GM23338 (cell line): Measurements from ENCODE around the gene PAPPA. TPM values are rescaled to one million over a fixed set of nuclear protein-coding genes. Genes with fewer than 3 reads are reported as not detected.

Source experiments
- ATAC-seq: fragments of 200-7000 bp; cut with Tn5 transposase; 3 replicates; pipeline ENCODE4 v1.9.1; 2020
- DNase-seq: peaks from one replicate; pipeline ENCODE4 v3.0.0-alpha.2; 2015; ENCODE audit warnings: low spot score
- H2AFZ ChIP-seq: fragments of 200-600 bp; sonication (generic); 2 replicates; pipeline ENCODE4 v1.8.0; 2016; ENCODE audit warnings: antibody characterized with exemption, mild to moderate bottlenecking, moderate library complexity
- H3F3A ChIP-seq: fragments of 200-600 bp; sonication (generic); replicated peaks from 2 replicates; pipeline ENCODE4 v1.8.0; 2017; ENCODE audit warnings: antibody characterized with exemption, mixed run types, low read depth
- H3K27ac ChIP-seq: fragments of 200-600 bp; sonication (generic); 2 replicates; pipeline ENCODE4 v1.6.1; 2016; ENCODE audit warnings: low read depth
- H3K27me3 ChIP-seq: fragments of 200-600 bp; sonication (generic); 2 replicates; pipeline ENCODE4 v1.8.0; 2016; ENCODE audit warnings: mild to moderate bottlenecking, mixed run types, moderate library complexity; ENCODE audit not compliant: insufficient read depth
- H3K36me3 ChIP-seq: fragments of 200-600 bp; sonication (generic); 2 replicates; pipeline ENCODE4 v1.8.0; 2016; ENCODE audit warnings: mild to moderate bottlenecking; ENCODE audit not compliant: insufficient read depth
- H3K4me1 ChIP-seq: fragments of 200-600 bp; sonication (generic); 2 replicates; pipeline ENCODE4 v1.8.0; 2016; ENCODE audit warnings: mild to moderate bottlenecking, moderate library complexity; ENCODE audit not compliant: insufficient read depth
- H3K4me2 ChIP-seq: fragments of 200-600 bp; sonication (generic); 2 replicates; pipeline ENCODE4 v1.7.1; 2017; ENCODE audit warnings: mixed run types
- H3K4me3 ChIP-seq: fragments of 200-600 bp; sonication (generic); 2 replicates; pipeline ENCODE4 v1.6.1; 2016; ENCODE audit warnings: mixed run types
- H3K79me2 ChIP-seq: fragments of 200-600 bp; sonication (generic); replicated peaks from 2 replicates; pipeline ENCODE4 v1.8.0; 2017; ENCODE audit warnings: mild to moderate bottlenecking; ENCODE audit not compliant: insufficient read depth
- H3K9me2 ChIP-seq: fragments of 200-600 bp; sonication (generic); 2 replicates; pipeline ENCODE4 v1.8.0; 2017; ENCODE audit not compliant: insufficient read depth
- H4K20me1 ChIP-seq: fragments of 200-600 bp; sonication (generic); replicated peaks from 2 replicates; pipeline ENCODE4 v1.8.0; 2017; ENCODE audit warnings: mild to moderate bottlenecking; ENCODE audit not compliant: insufficient read depth
- H3K27ac Mint-ChIP-seq: 2 replicates; pipeline ENCODE4 v1.8.0; 2020; ENCODE audit warnings: inconsistent platforms, mild to moderate bottlenecking, moderate library complexity, mixed read lengths
- H3K27me3 Mint-ChIP-seq: 3 replicates; pipeline ENCODE4 v1.8.0; 2022; ENCODE audit warnings: low read depth, mild to moderate bottlenecking, moderate library complexity, mixed read lengths, inconsistent platforms; ENCODE audit not compliant: insufficient read depth, poor library complexity
- H3K36me3 Mint-ChIP-seq: 3 replicates; pipeline ENCODE4 v1.8.0; 2021; ENCODE audit warnings: low read depth, mild to moderate bottlenecking, inconsistent platforms, moderate library complexity, mixed read lengths
- H3K4me1 Mint-ChIP-seq: 3 replicates; pipeline ENCODE4 v1.8.0; 2020; ENCODE audit warnings: mild to moderate bottlenecking, inconsistent platforms, mixed read lengths
- H3K4me3 Mint-ChIP-seq: 3 replicates; pipeline ENCODE4 v1.8.0; 2021; ENCODE audit warnings: moderate library complexity, mild to moderate bottlenecking, inconsistent platforms, mixed read lengths
- H3K9me3 Mint-ChIP-seq: 3 replicates; pipeline ENCODE4 v1.8.0; 2020; ENCODE audit warnings: moderate library complexity, mild to moderate bottlenecking, inconsistent platforms, mixed read lengths
- CREB1 ChIP-seq: fragments of 250-450 bp; sonication (Bioruptor Pico); IDR thresholded peaks from 2 replicates; pipeline ENCODE4 v1.5.0; 2020; ENCODE audit warnings: low read depth, mild to moderate bottlenecking, moderate library complexity
- CTCF ChIP-seq, 2 experiments: fragments of 200-600 bp in 1 of 2; sonication (generic) in 1 of 2; conservative IDR thresholded peaks; 2 replicates each; pipeline versions ENCODE4 v1.5.1 to v1.6.1; 2016 to 2017; ENCODE audit warnings: antibody characterized with exemption in 2 of 2, low read depth in 2 of 2, mild to moderate bottlenecking in 2 of 2, moderate library complexity in 1 of 2
- EZH2 ChIP-seq: fragments of 200-600 bp; sonication (generic); IDR thresholded peaks from one replicate; pipeline ENCODE4 v1.8.0; 2017; ENCODE audit warnings: antibody characterized with exemption, mild to moderate bottlenecking, low read depth; ENCODE audit not compliant: unreplicated experiment
- EZH2phosphoT487 ChIP-seq: fragments of 200-600 bp; sonication (generic); IDR thresholded peaks from one replicate; pipeline ENCODE4 v1.8.1; 2018; ENCODE audit warnings: antibody characterized with exemption; ENCODE audit not compliant: unreplicated experiment
- JUNB ChIP-seq: IDR thresholded peaks from one replicate; pipeline ENCODE4 v1.6.1; 2016; ENCODE audit warnings: antibody characterized with exemption; ENCODE audit not compliant: unreplicated experiment
- NANOG ChIP-seq: IDR thresholded peaks from 2 replicates; pipeline ENCODE4 v1.6.1; 2016; ENCODE audit warnings: antibody characterized with exemption, borderline replicate concordance
- POLR2AphosphoS5 ChIP-seq: IDR thresholded peaks from 2 replicates; pipeline ENCODE4 v1.6.1; 2016; ENCODE audit warnings: antibody characterized with exemption, low read depth
- REST ChIP-seq: IDR thresholded peaks from one replicate; pipeline ENCODE4 v1.6.1; 2018; ENCODE audit warnings: antibody characterized with exemption; ENCODE audit not compliant: unreplicated experiment
- STAT1 ChIP-seq: IDR thresholded peaks from one replicate; pipeline ENCODE4 v1.6.1; 2016; ENCODE audit warnings: antibody characterized with exemption; ENCODE audit not compliant: unreplicated experiment
- ZNF114 ChIP-seq: fragments of 250-450 bp; sonication (Bioruptor Pico); IDR thresholded peaks from 2 replicates; pipeline ENCODE4 v1.5.0; 2020; ENCODE audit warnings: mild to moderate bottlenecking, moderate library complexity
- ZNF331 ChIP-seq: fragments of 250-450 bp; sonication (Bioruptor Pico); IDR thresholded peaks from 2 replicates; pipeline ENCODE4 v1.5.0; 2020; ENCODE audit warnings: low read depth, mild to moderate bottlenecking, moderate library complexity
- polyA plus RNA-seq: library from polyadenylated mRNA; unstranded; fragments of >200 nt; fragmentation: Nextera tagmentation; extraction: Ambion mirVana; gene quantifications from 2 replicates; pipeline ENCODE4 v1.2.1, GENCODE V29; 2016
- total RNA-seq: library from RNA; depleted of rRNA; stranded (reverse); fragments of >200 nt; shearing (Covaris generic); gene quantifications from 2 replicates; pipeline ENCODE4 v1.2.3, GENCODE V29; 2014
- TF ChIP-seq, protein P1 (sequence below): IDR thresholded peaks from 2 replicates; pipeline ENCODE4 v1.6.1; 2016; ENCODE audit warnings: antibody characterized with exemption
- TF ChIP-seq, protein P2 (sequence below): fragments of 250-450 bp; sonication (Bioruptor Pico); IDR thresholded peaks from 2 replicates; pipeline ENCODE4 v1.5.0; 2020; ENCODE audit warnings: mild to moderate bottlenecking, moderate library complexity

PAPPA gene
- total and polyA plus RNA-seq, 2 experiments from 2014 or later: 0.38 to 0.66 TPM

- Histone ChIP-seq H3K4me1 (no peaks in the 10 kb centered on the region), H3K9me2 (peaks cover 3% of the 10 kb centered on the region; the same call in 1 of the 2 replicates), H3K27ac (no peak overlapping the region), H3K4me3 (no peak overlapping the region), H3F3A (no peaks in the 10 kb centered on the region), H3K27me3 (peaks cover 6% of the 10 kb centered on the region; the same call in 1 of the 2 replicates), H3K4me2 (no peak overlapping the region), H4K20me1 (no peaks in the 10 kb centered on the region; the same call in 1 of the 2 replicates), H2AFZ (no peak overlapping the region), H3K79me2 (no peaks in the 10 kb centered on the region), H3K36me3 (no peaks in the 10 kb centered on the region)
- peaks cover 1% of the 10 kb centered on the region for H3K27me3 Mint-ChIP-seq
- ATAC-seq: no peak
- no peak overlapping the region for H3K4me3 Mint-ChIP-seq
- TF ChIP-seq EZH2phosphoT487: no peak
- TF ChIP-seq, protein P1, sequence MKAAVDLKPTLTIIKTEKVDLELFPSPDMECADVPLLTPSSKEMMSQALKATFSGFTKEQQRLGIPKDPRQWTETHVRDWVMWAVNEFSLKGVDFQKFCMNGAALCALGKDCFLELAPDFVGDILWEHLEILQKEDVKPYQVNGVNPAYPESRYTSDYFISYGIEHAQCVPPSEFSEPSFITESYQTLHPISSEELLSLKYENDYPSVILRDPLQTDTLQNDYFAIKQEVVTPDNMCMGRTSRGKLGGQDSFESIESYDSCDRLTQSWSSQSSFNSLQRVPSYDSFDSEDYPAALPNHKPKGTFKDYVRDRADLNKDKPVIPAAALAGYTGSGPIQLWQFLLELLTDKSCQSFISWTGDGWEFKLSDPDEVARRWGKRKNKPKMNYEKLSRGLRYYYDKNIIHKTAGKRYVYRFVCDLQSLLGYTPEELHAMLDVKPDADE: no peak
- no peak for TF ChIP-seq JUNB
- no peak for TF ChIP-seq REST
- no peak for TF ChIP-seq EZH2
- TF ChIP-seq CREB1 (CRISPR knock-in tag): no peak
- no peak for TF ChIP-seq POLR2AphosphoS5
- no peak for TF ChIP-seq NANOG
- TF ChIP-seq, protein P2, sequence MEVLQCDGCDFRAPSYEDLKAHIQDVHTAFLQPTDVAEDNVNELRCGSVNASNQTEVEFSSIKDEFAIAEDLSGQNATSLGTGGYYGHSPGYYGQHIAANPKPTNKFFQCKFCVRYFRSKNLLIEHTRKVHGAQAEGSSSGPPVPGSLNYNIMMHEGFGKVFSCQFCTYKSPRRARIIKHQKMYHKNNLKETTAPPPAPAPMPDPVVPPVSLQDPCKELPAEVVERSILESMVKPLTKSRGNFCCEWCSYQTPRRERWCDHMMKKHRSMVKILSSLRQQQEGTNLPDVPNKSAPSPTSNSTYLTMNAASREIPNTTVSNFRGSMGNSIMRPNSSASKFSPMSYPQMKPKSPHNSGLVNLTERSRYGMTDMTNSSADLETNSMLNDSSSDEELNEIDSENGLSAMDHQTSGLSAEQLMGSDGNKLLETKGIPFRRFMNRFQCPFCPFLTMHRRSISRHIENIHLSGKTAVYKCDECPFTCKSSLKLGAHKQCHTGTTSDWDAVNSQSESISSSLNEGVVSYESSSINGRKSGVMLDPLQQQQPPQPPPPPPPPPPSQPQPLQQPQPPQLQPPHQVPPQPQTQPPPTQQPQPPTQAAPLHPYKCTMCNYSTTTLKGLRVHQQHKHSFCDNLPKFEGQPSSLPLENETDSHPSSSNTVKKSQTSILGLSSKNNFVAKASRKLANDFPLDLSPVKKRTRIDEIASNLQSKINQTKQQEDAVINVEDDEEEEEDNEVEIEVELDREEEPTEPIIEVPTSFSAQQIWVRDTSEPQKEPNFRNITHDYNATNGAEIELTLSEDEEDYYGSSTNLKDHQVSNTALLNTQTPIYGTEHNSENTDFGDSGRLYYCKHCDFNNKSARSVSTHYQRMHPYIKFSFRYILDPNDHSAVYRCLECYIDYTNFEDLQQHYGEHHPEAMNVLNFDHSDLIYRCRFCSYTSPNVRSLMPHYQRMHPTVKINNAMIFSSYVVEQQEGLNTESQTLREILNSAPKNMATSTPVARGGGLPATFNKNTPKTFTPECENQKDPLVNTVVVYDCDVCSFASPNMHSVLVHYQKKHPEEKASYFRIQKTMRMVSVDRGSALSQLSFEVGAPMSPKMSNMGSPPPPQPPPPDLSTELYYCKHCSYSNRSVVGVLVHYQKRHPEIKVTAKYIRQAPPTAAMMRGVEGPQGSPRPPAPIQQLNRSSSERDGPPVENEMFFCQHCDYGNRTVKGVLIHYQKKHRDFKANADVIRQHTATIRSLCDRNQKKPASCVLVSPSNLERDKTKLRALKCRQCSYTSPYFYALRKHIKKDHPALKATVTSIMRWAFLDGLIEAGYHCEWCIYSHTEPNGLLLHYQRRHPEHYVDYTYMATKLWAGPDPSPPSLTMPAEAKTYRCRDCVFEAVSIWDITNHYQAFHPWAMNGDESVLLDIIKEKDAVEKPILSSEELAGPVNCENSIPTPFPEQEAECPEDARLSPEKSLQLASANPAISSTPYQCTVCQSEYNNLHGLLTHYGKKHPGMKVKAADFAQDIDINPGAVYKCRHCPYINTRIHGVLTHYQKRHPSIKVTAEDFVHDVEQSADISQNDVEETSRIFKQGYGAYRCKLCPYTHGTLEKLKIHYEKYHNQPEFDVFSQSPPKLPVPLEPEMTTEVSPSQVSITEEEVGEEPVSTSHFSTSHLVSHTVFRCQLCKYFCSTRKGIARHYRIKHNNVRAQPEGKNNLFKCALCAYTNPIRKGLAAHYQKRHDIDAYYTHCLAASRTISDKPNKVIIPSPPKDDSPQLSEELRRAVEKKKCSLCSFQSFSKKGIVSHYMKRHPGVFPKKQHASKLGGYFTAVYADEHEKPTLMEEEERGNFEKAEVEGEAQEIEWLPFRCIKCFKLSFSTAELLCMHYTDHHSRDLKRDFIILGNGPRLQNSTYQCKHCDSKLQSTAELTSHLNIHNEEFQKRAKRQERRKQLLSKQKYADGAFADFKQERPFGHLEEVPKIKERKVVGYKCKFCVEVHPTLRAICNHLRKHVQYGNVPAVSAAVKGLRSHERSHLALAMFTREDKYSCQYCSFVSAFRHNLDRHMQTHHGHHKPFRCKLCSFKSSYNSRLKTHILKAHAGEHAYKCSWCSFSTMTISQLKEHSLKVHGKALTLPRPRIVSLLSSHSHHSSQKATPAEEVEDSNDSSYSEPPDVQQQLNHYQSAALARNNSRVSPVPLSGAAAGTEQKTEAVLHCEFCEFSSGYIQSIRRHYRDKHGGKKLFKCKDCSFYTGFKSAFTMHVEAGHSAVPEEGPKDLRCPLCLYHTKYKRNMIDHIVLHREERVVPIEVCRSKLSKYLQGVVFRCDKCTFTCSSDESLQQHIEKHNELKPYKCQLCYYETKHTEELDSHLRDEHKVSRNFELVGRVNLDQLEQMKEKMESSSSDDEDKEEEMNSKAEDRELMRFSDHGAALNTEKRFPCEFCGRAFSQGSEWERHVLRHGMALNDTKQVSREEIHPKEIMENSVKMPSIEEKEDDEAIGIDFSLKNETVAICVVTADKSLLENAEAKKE (CRISPR knock-in tag): no peak
- TF ChIP-seq STAT1: no peak
- no peak for TF ChIP-seq CTCF (conservative IDR thresholded peaks at IDR 0.05; ENCODE audit: low read depth in 2 of 2)
- no peak for TF ChIP-seq ZNF114 (CRISPR knock-in tag)
- no peak for TF ChIP-seq ZNF331 (CRISPR knock-in tag)
- no peak overlapping the region for H3K27ac Mint-ChIP-seq
- no peaks in the 10 kb centered on the region for H3K4me1 Mint-ChIP-seq
- no peaks in the 10 kb centered on the region for H3K36me3 Mint-ChIP-seq
- H3K9me3 Mint-ChIP-seq: no peaks in the 10 kb centered on the region
- DNase-seq: no peak
These were observed 29.3 kb downstream of the PAPPA start for GRCh38 chr9:116182876-116183275.
